Gastroesophageal sphincter (tissue), 3 donors: ENCODE measurements around the gene ZFAND6.

ENCODE experiments used
- CTCF ChIP-seq, 4 experiments: fragments of 200-600 bp in 2 of 4; fragments of 450-650 bp in 2 of 4; sonication (generic) in 1 of 4; IDR thresholded peaks; one replicate each; pipeline ENCODE4 v1.5.1; 2017 to 2019; ENCODE audit warnings: antibody characterized with exemption in 4 of 4, mild to moderate bottlenecking in 2 of 4, moderate library complexity in 2 of 4
- POLR2AphosphoS5 ChIP-seq: sonication (generic); formaldehyde crosslinking; IDR thresholded peaks from one replicate; pipeline ENCODE4 v1.6.1; 2017; ENCODE audit warnings: antibody characterized with exemption

- no peak for TF ChIP-seq POLR2AphosphoS5
- no peak for TF ChIP-seq CTCF (IDR thresholded peaks at IDR 0.05)
Measured at GRCh38 chr15:80183306-80183705, 123.8 kb downstream of the ZFAND6 start.
